BE2C (cell line): ENCODE measurements around the gene BCL3. TPM values are rescaled to one million over a fixed set of nuclear protein-coding genes. Genes with fewer than 3 reads are reported as not detected.
A peak's percentile ranks its signal among the peaks of the same experiment; 100 is the strongest.

Source experiments
- DNase-seq: peaks from one replicate; pipeline ENCODE4 v3.0.0-alpha.2; 2020
- H3K27me3 ChIP-seq: fragments of 250-450 bp; sonication (Bioruptor Pico); 2 replicates; pipeline ENCODE4 v1.5.1; 2020; ENCODE audit warnings: mild to moderate bottlenecking
- H3K36me3 ChIP-seq: fragments of 250-450 bp; sonication (Bioruptor Pico); 2 replicates; pipeline ENCODE4 v1.5.1; 2020; ENCODE audit warnings: mild to moderate bottlenecking
- H3K4me1 ChIP-seq: fragments of 250-450 bp; sonication (Bioruptor Pico); 2 replicates; pipeline ENCODE4 v1.5.1; 2020
- H3K4me3 ChIP-seq: 2 replicates; pipeline ENCODE4 v1.5.1; 2011; ENCODE audit warnings: low read depth, low read length
- H3K9me3 ChIP-seq: fragments of 250-450 bp; sonication (Bioruptor Pico); 2 replicates; pipeline ENCODE4 v1.5.1; 2020
- CTCF ChIP-seq: IDR thresholded peaks from 2 replicates; pipeline ENCODE4 v1.5.1; 2012; ENCODE audit warnings: mild to moderate bottlenecking, low read depth, low read length
- polyA plus RNA-seq: library from polyadenylated mRNA; unstranded; fragments of >200 nt; gene quantifications from one replicate; pipeline ENCODE4 v1.2.1, GENCODE V29; 2012; ENCODE audit warnings: low read depth, missing spikeins; ENCODE audit not compliant: insufficient read length, insufficient read depth

BCL3 gene
- polyA plus RNA-seq, result 14.5 TPM

GRCh38 chr19:44748426-44749254 lies at the start of gene BCL3:
Gene BCL3 (plus strand): TSS chr19:44748708. CDS start chr19:44748791, 83 bp downstream.
- Histone ChIP-seq H3K4me1 (no peaks in the 10 kb centered on the region; the same call in 1 of the 2 replicates), H3K36me3 (no peaks in the 10 kb centered on the region; the same call in 1 of the 2 replicates), H3K4me3 (peak within 1 kb of the TSS; percentile 71), H3K9me3 (no peaks in the 10 kb centered on the region), H3K27me3 (no peaks in the 10 kb centered on the region)
- peak; percentile 42 for DNase-seq
- TF ChIP-seq CTCF, result no peak

- H3K27me3 ChIP-seq, result no peaks in the 10 kb centered on the region
- no peaks in the 10 kb centered on the region for H3K9me3 ChIP-seq
- no peaks in the 10 kb centered on the region for H3K4me1 ChIP-seq
- no peak overlapping the region for H3K4me3 ChIP-seq
- DNase-seq, result no peak
- no peak for TF ChIP-seq CTCF
- no peaks in the 10 kb centered on the region for H3K36me3 ChIP-seq
Observed at GRCh38 chr19:44700547-44700946, 48.0 kb upstream of the BCL3 start.

DNA sequence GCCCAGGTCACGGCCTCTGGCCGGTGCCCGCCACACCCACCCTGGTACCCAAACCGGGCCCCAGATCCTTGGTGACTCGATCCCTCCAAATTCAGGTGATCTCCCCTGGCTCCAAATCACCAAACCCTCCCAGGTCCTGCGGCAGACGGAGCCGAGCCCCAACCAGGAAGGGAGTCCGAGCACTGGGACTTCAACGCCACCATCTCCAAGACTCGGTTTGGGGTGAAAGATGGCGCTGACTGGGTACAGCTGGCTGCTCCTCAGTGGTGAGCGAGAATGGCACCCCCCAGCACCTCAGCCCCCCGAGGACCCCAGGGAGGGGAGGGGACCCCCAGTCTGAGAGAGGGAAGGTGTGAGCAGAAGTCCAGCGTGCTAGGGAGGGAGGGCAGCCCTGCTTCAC lies 47.3 kb upstream of the BCL3 start:
- no peaks in the 10 kb centered on the region for H3K27me3 ChIP-seq
- no peaks in the 10 kb centered on the region for H3K9me3 ChIP-seq
- H3K4me3 ChIP-seq, result no peak overlapping the region
- H3K4me1 ChIP-seq, result no peaks in the 10 kb centered on the region
- no peak for TF ChIP-seq CTCF
- no peaks in the 10 kb centered on the region for H3K36me3 ChIP-seq
- no peak for DNase-seq

DNA sequence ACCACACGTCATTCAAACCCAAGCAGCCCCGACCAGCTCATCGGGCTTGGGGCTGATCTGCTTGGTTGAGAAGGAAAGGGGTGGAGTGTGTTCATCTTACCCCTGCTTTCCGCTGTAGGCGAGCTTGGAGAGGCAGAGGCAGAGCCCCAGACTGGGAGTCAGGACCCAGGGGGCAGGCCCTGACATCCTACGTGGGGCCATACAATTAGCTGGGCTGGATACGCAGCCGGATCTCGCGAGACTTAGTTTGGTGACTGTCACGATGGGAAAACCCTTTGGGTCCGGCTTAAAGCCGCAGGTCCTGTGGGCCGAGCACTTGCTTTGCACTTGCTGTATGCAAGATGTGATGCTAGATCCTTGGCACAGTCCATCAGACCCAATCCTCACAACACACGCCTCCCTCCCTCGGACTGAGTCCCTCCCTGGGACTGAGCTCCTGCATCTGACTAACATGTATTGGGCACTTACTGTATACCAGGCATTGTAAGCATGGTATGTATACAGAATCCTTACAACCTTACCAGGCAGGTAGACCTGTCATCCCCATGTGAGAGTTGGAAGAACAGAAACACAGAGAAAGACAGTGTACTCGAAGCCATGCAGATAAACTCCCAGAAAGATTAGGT lies 45.8 kb upstream of the BCL3 start:
- no peaks in the 10 kb centered on the region for H3K36me3 ChIP-seq
- H3K4me3 ChIP-seq, result no peak overlapping the region
- no peaks in the 10 kb centered on the region for H3K9me3 ChIP-seq
- no peaks in the 10 kb centered on the region for H3K27me3 ChIP-seq
- no peak for TF ChIP-seq CTCF
- DNase-seq, result no peak
- H3K4me1 ChIP-seq, result no peaks in the 10 kb centered on the region

- no peaks in the 10 kb centered on the region for H3K27me3 ChIP-seq
- H3K9me3 ChIP-seq, result no peaks in the 10 kb centered on the region
- no peak overlapping the region for H3K4me3 ChIP-seq
- TF ChIP-seq CTCF, result no peak
- H3K4me1 ChIP-seq, result no peaks in the 10 kb centered on the region
- no peak for DNase-seq
- no peaks in the 10 kb centered on the region for H3K36me3 ChIP-seq
Observed at GRCh38 chr19:44703336-44704078, 45.0 kb upstream of the BCL3 start.
